Activated naive CD8-positive, alpha-beta T cell treated with anti-CD3 and anti-CD28 coated beads for 36 hours (primary cell): ENCODE measurements around the gene ZC3H14. TPM values are rescaled to one million over a fixed set of nuclear protein-coding genes. Genes with fewer than 3 reads are reported as not detected.

Source experiments
- DNase-seq: peaks from one replicate; pipeline ENCODE4 v3.0.0; 2021
- H3K27ac Mint-ChIP-seq: one replicate; pipeline ENCODE4 v1.8.0; 2022; ENCODE audit warnings: mild to moderate bottlenecking, moderate library complexity, mixed read lengths
- H3K27me3 Mint-ChIP-seq: one replicate; pipeline ENCODE4 v1.8.0; 2022; ENCODE audit warnings: mild to moderate bottlenecking, mixed read lengths
- H3K36me3 Mint-ChIP-seq: one replicate; pipeline ENCODE4 v1.8.0; 2021; ENCODE audit warnings: mild to moderate bottlenecking, mixed read lengths
- H3K4me1 Mint-ChIP-seq: one replicate; pipeline ENCODE4 v1.8.0; 2021; ENCODE audit warnings: mixed read lengths
- H3K4me3 Mint-ChIP-seq: one replicate; pipeline ENCODE4 v1.8.0; 2022; ENCODE audit warnings: mild to moderate bottlenecking, moderate library complexity, mixed read lengths
- H3K9me3 Mint-ChIP-seq: one replicate; pipeline ENCODE4 v1.8.0; 2022; ENCODE audit warnings: mixed read lengths
- total RNA-seq, 2 experiments: library from RNA; stranded (reverse); gene quantifications; one replicate each; pipeline ENCODE4 v1.2.3, GENCODE V29; 2021

The ZC3H14 gene
- total RNA-seq, 2 experiments from 2014 or later = 47.5 to 52.6 TPM

DNA sequence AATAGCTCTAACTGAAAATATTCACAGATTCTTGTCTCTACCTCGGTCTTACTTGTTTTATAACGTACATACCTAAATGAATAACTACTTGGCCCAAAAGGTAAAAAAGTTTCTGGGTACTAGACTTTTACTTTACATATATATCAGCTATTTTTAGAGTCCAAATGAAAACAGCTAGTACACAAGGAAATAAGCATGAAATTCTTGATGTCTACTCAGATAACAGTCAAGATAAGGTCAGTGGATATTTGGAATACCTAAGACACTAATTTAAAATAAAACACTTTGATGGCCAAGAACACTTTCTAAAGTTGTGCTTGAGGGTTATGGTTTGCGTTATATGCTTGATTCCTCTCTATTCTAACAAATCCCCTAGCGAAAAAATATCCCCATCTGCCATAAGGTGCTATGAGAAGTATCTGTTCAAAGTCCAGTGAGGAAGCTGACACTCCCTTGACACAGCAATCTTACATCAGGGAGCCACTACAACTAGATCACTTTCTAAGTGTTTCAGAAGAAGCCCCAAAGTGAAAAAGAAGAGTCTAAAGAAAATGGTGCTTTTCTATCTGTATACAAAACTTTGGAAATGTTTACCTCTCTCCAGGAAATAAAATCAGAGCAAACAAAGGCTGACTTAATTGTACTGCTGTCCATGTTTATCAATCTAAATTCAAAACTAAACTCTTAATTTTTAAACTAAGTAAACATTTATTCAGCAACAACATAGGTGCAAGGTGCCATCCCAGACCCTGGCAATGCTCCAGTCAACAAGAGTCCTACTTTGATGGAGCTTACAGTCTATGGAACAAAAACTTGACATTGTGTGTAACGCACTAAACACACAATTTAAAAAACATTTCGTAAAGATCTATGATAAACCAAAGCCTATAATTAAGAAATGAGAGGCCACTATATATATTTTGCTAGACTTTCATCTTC lies 19.7 kb upstream of the ZC3H14 start:
- peaks cover 3% of the 10 kb centered on the region for H3K27me3 Mint-ChIP-seq
- no peaks in the 10 kb centered on the region for H3K4me1 Mint-ChIP-seq
- no peak for DNase-seq
- H3K27ac Mint-ChIP-seq = no peak overlapping the region
- H3K9me3 Mint-ChIP-seq = no peaks in the 10 kb centered on the region
- no peaks in the 10 kb centered on the region for H3K36me3 Mint-ChIP-seq
- no peak overlapping the region for H3K4me3 Mint-ChIP-seq

DNA sequence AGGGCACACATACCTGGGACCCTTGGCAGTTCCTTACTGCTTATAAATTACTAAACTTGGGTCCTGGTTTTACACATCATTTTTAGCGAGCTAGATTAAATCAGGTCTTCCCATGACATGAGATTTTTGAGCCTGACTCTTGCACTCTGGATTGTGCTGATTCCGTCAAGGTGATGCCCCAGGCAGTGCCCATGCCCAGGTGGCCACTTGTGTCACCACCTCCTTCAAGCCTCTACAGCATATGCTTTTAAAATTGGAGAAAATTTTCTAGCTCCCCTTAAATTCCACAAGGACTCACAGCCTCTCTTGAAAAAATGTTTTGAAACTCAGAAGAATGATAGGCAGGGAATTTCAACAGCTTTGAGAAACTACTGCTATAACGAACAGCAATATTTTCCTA lies 17.6 kb upstream of the ZC3H14 start:
- Mint-ChIP-seq H3K4me1 (no peaks in the 10 kb centered on the region), H3K36me3 (no peaks in the 10 kb centered on the region)

GRCh38 chr14:88546621-88547385 lies 16.0 kb upstream of the ZC3H14 start:
- no peaks in the 10 kb centered on the region for H3K9me3 Mint-ChIP-seq
- H3K4me1 Mint-ChIP-seq = peaks cover 2% of the 10 kb centered on the region
- no peak for DNase-seq
- peaks cover 17% of the 10 kb centered on the region for H3K27me3 Mint-ChIP-seq
- H3K4me3 Mint-ChIP-seq = no peak overlapping the region
- H3K36me3 Mint-ChIP-seq = no peaks in the 10 kb centered on the region
- H3K27ac Mint-ChIP-seq = no peak overlapping the region

More for the DNA sequence above, 17.6 kb upstream of the ZC3H14 start:
- Mint-ChIP-seq H3K4me3 (no peak overlapping the region), H3K27ac (no peak overlapping the region), H3K27me3 (peaks cover 3% of the 10 kb centered on the region), H3K9me3 (no peaks in the 10 kb centered on the region)
- DNase-seq = no peak

GRCh38 chr14:88547386-88547780 lies 15.5 kb upstream of the ZC3H14 start:
- Mint-ChIP-seq H3K27ac (no peak overlapping the region), H3K9me3 (no peaks in the 10 kb centered on the region), H3K4me1 (peaks cover 6% of the 10 kb centered on the region), H3K4me3 (no peak overlapping the region), H3K36me3 (no peaks in the 10 kb centered on the region), H3K27me3 (peaks cover 19% of the 10 kb centered on the region)
- DNase-seq = no peak

- Mint-ChIP-seq H3K4me3 (no peak overlapping the region), H3K27me3 (peaks cover 39% of the 10 kb centered on the region), H3K27ac (no peak overlapping the region), H3K36me3 (no peaks in the 10 kb centered on the region), H3K4me1 (peaks cover 14% of the 10 kb centered on the region), H3K9me3 (no peaks in the 10 kb centered on the region)
- no peak for DNase-seq
These were observed 12.8 kb upstream of the ZC3H14 start for GRCh38 chr14:88550078-88550477.

DNA sequence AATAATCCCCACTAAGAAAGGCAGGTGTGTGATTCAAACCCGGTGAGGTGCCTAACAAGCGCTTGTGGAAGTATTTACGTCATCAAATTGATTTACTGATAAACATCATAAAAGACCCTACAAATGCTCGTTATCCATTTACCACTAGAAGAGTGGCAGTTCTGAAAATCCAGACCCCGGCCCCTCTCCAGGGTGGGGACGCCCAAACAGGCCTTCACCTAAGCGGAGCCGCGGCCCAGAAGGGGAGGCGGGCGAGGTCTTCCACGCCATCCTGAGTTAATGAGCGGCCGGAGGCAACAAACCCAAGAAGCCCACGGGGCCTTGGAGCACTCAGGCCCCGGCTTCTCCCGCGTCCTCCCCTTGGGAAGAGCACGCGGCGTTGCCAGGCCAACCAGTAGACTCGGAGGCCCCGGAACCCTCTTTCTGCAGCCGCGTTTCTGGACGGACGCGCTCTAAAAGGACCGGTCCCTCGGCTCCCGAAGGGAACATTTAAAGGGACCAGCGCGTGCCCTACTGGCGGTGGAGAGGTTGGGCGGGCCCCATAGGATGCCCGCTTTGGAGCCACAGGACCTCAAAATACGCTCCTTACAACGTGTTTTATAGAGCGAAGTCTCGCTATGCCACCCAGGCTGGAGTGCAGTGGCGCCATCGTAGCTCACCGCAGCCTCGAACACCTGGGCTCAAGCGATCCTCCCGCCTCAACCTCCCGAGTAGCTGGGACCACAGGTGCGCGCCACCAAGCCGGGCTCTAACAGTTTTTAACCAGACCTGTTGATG lies 11.6 kb upstream of the ZC3H14 start:
- Mint-ChIP-seq H3K27ac (no peak overlapping the region), H3K36me3 (no peaks in the 10 kb centered on the region), H3K9me3 (no peaks in the 10 kb centered on the region), H3K4me3 (peak overlapping the region; percentile 67), H3K27me3 (peaks cover 52% of the 10 kb centered on the region), H3K4me1 (peaks cover 18% of the 10 kb centered on the region)
- peak; percentile 57 for DNase-seq

GRCh38 chr14:88551980-88552431 lies 10.8 kb upstream of the ZC3H14 start:
- Mint-ChIP-seq H3K4me3 (peak overlapping the region; percentile 67), H3K4me1 (peaks cover 25% of the 10 kb centered on the region), H3K36me3 (no peaks in the 10 kb centered on the region), H3K9me3 (no peaks in the 10 kb centered on the region), H3K27ac (no peak overlapping the region), H3K27me3 (peaks cover 59% of the 10 kb centered on the region)
- no peak for DNase-seq

DNA sequence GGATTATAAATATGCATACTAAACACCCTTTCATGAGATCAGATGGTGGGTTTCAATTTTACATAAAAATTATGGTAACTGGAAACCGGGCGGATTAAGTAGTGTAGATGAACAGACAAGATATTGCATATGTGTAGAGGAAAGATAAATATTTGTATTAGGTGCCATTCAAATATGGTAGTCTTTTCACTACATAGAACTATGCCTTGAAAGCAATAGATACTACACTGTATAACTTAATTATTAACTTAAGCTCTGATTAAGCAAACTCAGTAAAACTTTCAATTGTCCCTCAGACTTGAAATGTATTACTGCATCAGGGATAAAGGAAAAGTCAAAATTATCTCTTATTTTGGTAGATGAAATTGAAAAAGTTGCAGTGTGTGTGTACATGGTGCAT lies 10.0 kb upstream of the ZC3H14 start:
- Mint-ChIP-seq H3K27ac (no peak overlapping the region), H3K36me3 (no peaks in the 10 kb centered on the region), H3K4me3 (no peak overlapping the region), H3K27me3 (peaks cover 63% of the 10 kb centered on the region), H3K9me3 (no peaks in the 10 kb centered on the region), H3K4me1 (peaks cover 33% of the 10 kb centered on the region)
- DNase-seq = no peak

GRCh38 chr14:88553886-88554456 lies 8.9 kb upstream of the ZC3H14 start:
- H3K27me3 Mint-ChIP-seq = peaks cover 64% of the 10 kb centered on the region
- no peak for DNase-seq
- no peak overlapping the region for H3K27ac Mint-ChIP-seq
- no peaks in the 10 kb centered on the region for H3K36me3 Mint-ChIP-seq
- H3K4me3 Mint-ChIP-seq = peak overlapping the region; percentile 67
- H3K4me1 Mint-ChIP-seq = peaks cover 36% of the 10 kb centered on the region
- no peaks in the 10 kb centered on the region for H3K9me3 Mint-ChIP-seq

- H3K27me3 Mint-ChIP-seq = peaks cover 69% of the 10 kb centered on the region
- H3K4me3 Mint-ChIP-seq = peak within 1 kb of the TSS; percentile 68
- no peaks in the 10 kb centered on the region for H3K36me3 Mint-ChIP-seq
- H3K27ac Mint-ChIP-seq = no peak within 1 kb of the TSS
- DNase-seq = peak; percentile 26
- peaks cover 36% of the 10 kb centered on the region for H3K4me1 Mint-ChIP-seq
- H3K9me3 Mint-ChIP-seq = no peaks in the 10 kb centered on the region
These were observed 8.2 kb upstream of the ZC3H14 start, which contains the start of gene PTPN21 for GRCh38 chr14:88554457-88555286. Gene PTPN21, minus strand, starts transcription at chr14:88555007. Its CDS starts 4,590 bp downstream, at chr14:88550417.

DNA sequence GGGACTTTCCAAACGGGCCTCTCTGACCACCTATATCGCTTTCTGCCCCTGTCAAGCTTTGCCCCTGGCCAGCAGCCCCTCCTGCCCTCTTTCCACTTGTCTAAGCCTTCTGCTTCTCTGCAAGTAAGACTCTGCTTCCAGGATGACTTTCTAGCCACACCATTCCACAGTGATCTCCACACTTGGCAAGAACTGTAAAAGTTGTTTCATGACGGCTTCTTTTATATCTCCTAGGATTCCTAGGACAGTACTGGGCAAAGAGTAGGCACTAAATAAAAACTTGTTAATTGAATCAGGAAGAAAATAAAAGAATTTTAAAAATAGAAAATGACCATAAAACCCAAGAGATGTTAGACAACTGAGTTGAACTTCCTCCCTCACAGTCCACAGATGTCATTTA lies 6.3 kb upstream of the ZC3H14 start:
- Mint-ChIP-seq H3K27ac (no peak overlapping the region), H3K4me3 (no peak overlapping the region), H3K4me1 (peaks cover 39% of the 10 kb centered on the region), H3K36me3 (no peaks in the 10 kb centered on the region), H3K27me3 (peaks cover 69% of the 10 kb centered on the region), H3K9me3 (no peaks in the 10 kb centered on the region)
- DNase-seq = no peak

- Mint-ChIP-seq H3K27ac (no peak overlapping the region), H3K4me3 (no peak overlapping the region), H3K4me1 (peaks cover 44% of the 10 kb centered on the region), H3K36me3 (peaks cover 6% of the 10 kb centered on the region), H3K27me3 (peaks cover 53% of the 10 kb centered on the region), H3K9me3 (no peaks in the 10 kb centered on the region)
- DNase-seq = no peak
These were observed 3.0 kb upstream of the ZC3H14 start for GRCh38 chr14:88559852-88560251.

- Mint-ChIP-seq H3K36me3 (peaks cover 13% of the 10 kb centered on the region), H3K9me3 (no peaks in the 10 kb centered on the region)
These were observed 356 bp upstream of the ZC3H14 start for GRCh38 chr14:88562532-88562830.

GRCh38 chr14:88563845-88564244 lies 1.0 kb downstream of the ZC3H14 start:
- Mint-ChIP-seq H3K27ac (peak overlapping the region; percentile 56), H3K4me1 (peaks cover 28% of the 10 kb centered on the region), H3K27me3 (peaks cover 28% of the 10 kb centered on the region), H3K4me3 (peak overlapping the region; percentile 88), H3K36me3 (peaks cover 23% of the 10 kb centered on the region), H3K9me3 (no peaks in the 10 kb centered on the region)
- DNase-seq = no peak

More at GRCh38 chr14:88562532-88562830, 356 bp upstream of the ZC3H14 start:
- H3K4me1 Mint-ChIP-seq = peaks cover 32% of the 10 kb centered on the region
- peaks cover 30% of the 10 kb centered on the region for H3K27me3 Mint-ChIP-seq
- DNase-seq = no peak
- peak overlapping the region; percentile 88 for H3K4me3 Mint-ChIP-seq
- H3K27ac Mint-ChIP-seq = peak overlapping the region; percentile 80
